Suppressor macrophage treated with lipopolysaccharide for 1 hour (primary cell): ENCODE data around the gene GLI2.
A peak's percentile ranks its signal among the peaks of the same experiment; 100 is the strongest.

Experiments used
- DNase-seq, 3 donors: peaks; one replicate each; pipeline ENCODE4 v3.0.0-alpha.2; 2020 to 2022

Gene GLI2

DNA sequence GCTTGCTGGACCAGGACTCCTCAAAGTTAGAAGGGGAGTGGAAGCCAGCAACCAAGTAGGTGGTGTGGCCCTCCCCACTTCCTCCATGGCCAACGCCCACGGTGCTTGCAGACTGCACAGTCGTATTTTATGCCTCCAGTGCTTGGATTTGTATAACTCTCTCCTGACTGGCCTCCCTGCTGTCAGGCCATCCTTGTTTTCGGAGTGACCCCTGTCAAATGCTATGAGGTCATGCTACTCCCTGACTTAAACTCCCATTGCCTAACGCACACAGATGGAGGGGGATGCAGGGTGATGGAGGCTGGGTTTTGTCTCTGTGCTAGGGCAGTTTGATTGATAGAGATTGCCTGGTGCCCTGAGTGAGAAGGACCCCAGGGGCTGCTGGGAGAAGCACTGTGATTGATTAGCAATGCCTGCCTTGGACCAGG lies 36.1 kb downstream of the GLI2 start:
- DNase-seq, result peak in 2 of 3 donors; percentile 7 to 25

DNA sequence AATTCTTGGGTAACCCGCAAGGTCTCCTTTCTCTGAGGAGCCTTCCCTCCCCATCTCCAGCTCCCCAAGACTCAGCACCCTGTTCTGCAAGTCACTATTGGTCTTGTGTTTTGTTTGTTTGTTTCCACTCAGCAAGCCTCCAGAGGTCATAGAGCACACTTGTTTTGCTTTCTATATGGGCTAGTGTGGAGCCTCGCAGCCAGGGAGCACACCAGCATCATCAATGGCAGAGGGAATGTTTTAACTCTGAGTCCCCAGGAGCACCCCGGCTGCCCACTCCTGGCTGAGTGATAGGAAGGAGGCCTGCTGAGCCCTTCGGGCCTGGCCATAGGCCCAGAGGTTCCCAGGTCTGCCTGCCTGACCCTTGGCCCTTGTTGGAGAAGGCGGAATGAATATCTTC lies 36.6 kb downstream of the GLI2 start:
- no peak for DNase-seq

DNA sequence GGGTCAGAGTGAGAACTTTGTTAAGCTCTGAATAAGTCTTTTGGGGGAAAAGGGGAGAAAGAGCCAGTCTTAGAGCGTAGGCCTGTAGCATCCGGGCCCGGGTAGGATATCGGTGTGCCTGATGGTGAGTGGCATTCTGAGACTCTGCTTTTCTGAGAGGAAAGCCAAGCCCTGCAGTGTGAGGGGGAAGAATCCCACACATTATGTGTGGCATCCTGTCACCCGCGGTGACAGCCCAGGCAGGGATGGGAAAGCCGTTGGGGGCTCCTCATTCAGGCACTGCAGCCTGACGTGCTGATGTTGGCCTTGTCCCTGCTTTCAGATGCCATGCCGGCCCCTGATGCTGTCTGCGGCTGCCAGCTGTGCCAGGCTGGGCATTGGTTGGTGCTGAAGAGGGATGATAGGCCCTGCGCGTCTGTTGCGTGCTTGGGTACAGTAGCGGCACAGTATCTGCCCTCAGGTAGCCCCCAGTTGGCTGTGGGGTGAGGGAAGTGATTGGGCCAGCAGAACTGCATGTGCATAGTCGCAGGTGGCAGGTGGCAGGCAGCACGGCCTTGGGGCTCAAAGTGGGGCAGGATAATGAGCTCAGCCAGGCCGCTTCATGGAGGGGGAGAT lies 37.6 kb downstream of the GLI2 start:
- DNase-seq, result no peak

DNA sequence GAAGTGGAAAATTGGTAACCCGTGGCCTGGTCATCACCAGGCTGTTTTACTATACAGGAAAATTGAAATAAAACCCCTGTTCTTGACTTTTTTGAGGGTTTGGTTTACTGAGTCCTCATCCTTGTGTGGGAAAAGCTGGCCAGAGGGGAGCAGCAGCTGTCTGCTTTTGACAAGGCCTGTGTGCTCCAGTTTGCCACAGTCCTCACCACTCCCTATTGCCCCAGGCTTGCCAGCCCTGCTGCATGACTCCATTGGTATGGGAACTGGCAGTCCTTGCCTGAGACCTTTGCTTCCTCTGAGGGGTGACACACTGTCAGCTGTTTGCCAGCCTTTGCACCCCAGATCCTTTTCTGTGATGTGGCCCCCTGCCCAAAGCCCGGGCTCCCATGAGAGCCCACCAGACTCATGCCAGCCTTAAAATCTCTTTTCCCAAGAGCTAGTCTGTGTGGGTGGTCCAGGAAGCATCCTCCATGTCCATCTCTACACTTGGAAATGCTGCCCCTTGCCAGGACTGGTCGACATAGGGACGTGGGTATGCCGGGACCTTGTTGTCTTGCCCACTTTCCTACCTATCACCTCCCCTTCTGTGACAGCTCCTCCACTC lies 39.0 kb downstream of the GLI2 start:
- DNase-seq, result no peak

DNA sequence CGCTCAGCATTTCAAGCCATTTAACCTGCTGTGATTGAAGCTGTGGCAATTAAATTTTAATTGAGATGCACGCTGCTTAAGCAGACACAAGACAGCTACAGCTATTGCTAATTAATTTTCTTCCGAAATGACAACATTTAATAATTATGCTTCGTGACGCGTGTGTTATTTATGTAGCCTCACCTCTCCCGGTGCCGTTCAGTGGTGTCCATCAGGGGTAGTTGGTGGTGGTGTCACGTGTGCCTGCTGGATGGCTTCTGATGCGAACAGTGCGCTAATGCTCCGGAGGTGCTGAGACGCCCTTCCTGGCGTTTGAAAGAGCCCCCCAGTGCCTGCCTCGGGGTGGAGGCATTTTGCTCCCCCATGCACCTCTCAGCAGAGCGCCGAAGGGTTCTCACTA lies 39.5 kb downstream of the GLI2 start:
- no peak for DNase-seq

DNA sequence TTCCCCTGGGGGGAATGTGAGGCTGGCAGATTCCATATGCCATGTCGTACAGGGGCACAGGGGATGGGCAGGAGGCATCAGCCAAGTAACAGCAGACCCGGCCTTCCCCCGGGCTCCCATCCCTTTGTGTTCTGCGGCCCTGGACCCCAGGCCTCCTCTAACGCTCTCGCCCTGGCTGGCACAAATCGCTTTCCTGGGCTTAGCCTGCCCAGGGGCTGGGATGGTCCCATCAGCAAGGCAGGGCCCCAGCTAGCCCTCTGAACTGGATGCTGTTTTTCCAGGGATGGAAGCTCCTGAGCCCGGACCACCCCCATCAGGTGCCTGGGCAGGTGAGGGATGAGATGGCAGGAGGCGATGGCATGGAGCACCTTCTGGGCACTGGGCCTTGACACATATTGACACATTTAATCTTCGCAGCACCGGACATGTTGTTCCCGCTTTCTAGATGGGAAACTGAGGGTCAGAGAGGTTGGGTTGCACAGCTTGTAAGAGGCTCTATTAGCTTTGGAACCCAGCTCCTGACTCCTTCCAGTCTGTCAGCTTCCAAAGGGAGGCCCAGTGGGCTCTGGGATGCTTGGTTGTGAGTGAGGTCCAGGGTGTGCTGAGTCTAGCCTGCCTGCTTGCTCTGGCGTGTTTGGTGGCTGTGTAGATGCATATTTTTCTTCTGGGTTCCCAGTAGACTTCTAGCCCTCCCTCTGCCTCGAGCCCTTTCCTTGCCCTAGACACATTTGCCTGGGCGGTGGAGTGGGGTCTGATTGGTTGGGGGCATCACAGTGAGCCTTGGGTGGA lies 40.3 kb downstream of the GLI2 start:
- DNase-seq, result no peak

DNA sequence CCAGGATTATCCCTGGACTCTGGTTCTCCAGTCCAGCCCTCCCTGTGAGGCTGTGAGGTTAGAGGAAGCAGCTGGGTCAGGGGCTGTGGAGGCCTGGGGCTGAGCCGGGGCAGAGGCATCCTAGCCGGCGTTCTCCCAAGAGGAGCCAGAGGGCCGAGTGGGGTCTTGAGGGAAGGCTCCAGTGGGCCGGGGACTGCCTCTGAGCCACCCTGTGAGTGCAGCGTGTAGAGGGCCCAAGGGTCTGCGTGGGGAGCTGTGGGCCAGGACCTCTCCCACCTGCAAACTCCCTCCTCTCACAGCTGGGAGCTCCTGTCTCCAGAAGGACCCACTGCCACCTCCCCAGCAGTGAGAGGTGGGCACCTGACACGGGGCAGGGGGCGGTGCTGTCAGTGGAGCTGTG lies 41.0 kb downstream of the GLI2 start:
- no peak for DNase-seq

DNA sequence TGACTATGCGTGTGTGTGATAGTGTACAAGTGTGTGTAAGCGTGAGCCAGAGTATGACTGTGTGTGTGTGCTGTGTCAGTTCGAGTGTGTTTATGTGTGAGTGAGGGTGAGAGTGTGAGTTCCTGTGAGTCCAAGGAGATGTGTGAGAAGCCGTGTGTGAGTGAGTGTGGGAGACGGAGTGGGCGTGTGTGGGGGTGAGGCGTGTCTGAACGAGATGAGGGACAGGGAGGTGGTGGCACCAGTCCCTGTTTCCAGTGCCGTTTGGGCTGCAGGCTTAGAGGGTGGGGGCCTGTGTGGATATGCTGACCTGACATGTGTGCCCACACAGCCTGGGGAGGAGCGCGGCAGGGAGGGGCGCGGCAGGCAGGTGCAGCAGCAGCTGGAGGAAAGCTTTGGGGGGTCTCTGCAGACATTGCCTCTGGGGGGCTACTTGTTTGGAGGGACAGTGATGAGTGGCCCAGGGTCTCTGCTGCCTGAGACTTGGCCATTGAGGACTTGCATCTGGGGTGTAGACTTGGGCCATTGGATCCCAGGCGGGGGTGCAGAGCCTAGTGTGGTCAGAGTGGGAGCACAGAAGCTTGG lies 41.6 kb downstream of the GLI2 start:
- DNase-seq, result no peak

DNA sequence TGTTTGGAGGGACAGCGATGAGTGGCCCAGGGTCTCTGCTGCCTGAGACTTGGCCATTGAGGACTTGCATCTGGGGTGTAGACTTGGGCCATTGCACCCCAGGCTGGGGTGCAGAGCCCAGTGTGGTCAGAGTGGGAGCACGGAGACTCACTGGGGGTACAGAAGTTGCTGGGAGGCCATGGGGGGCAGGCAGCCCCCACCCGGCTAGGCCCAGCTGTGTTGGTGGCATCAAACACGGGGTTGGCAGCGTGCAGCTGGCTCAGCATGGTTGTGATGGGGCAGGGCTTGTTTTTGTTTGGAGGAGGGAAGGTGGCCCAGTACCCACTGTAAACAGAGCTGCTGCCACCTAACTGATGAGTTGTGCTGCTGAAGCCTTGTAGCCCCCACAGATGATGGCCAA lies 42.1 kb downstream of the GLI2 start:
- no peak for DNase-seq

DNA sequence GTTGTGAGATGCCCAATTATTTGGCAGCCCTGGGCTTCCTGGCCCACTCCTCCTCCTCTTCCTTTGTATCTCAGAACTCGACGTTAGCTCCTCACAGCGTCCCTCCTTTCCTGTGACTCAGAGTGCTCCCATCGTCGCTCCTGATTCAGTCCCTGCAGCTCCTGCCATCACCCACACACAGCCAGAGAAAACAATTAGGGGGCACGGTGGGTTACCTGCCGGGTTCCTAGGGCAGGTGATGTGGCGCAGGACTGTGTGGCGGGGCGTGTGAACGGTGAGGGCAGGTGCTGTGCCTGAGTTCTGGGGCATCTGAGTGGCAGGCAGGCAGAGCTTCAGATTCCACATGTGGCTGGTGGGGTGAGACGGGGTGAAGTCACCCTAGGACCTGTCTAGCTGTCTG lies 42.6 kb downstream of the GLI2 start:
- no peak for DNase-seq

DNA sequence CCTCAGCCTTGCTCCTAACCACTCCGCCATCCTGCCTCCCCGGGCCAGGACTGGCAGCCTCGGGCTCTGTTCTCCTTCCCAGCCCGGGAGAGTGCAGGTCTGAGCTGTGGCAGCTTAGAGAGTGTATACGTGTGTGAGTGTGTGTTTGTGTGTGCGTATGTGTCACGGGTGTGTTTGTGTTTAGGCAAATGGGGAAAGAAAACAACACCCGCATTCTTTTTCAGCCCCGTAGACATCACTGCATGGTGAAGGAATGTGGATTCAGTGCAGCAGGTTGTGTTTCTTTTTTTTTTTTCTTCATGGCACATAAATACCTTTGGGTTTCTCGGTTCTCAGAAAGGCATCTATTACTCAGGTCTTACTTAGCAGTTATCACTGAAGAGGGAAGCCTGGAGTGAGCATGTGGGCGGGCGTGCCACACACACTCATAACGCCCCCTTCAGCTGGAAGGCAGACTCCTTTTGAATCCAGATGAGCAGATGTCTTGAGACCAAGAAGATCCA lies 44.2 kb downstream of the GLI2 start:
- DNase-seq, result peak in 1 of 3 donors; percentile 11

DNA sequence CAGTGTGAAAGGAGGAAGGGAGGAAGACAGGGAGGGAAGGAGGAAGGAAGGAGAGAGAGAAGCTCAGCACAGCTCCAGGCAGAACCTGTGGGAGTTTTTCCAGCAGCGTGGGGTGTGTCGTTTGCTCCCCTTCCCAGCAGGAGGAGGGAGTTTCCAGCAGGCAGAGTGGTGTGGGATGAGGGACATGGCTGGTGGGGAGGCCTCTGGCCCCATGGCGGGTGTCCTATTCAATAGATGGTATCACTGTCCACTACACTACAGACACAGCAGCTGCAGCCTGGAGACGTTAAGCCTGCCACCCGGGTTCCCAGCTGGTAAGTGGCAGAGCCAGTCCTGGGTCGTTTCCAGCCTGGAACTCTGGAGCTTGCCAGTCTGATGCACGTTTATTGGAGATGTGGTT lies 44.7 kb downstream of the GLI2 start:
- no peak for DNase-seq

DNA sequence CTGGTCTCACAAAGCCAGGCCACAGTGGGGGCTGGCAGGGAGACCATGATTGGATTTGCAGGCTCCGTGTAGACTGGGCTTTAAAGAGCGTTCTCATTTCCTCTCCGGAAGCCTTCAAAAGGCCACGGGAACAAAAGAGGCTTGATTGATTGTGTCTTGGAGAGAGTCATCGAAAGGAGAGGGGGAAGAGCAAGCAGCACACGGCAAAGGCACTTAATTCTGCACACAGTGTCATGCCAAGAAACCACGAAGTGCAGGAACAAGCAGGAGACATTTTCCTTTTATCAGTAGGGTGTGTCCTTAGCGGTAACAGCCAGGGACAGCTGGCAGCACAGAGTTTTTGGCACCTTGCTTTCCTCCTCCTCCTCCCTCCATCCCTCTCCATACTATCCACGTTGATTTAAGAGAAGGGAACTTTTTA lies 47.7 kb downstream of the GLI2 start:
- no peak for DNase-seq

DNA sequence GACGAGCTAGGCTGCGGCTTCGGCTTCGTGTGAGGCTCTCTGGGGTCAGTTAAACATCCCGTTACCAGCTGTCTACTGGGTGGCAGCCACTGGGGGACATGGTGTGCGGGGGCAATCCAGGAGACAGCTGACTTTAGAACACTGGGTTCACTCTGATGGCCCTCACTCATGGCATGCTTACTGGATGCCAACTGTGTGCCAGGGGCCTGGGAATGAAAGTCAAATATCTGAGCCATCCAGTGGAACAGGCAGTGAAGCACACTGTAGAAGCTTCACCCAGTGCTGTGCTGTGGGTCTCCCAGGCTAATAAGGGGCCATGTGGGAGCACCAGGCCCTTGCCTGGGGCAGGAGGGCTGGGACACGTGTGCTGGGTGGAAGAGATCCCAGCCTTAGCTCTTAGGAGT lies 48.3 kb downstream of the GLI2 start:
- DNase-seq, result no peak
